T47D (cell line): ENCODE data around the gene RANBP17.

Experiments
- DNase-seq, 2 experiments: peaks; one replicate each; pipeline versions ENCODE4 v3.0.0 to v3.0.0-alpha.2; 2011 to 2012; ENCODE audit warnings: low read depth in 1 of 2, low spot score in 1 of 2
- JUND ChIP-seq: IDR thresholded peaks from 2 replicates; pipeline ENCODE4 v1.6.1; 2012; ENCODE audit warnings: low read depth
- in situ Hi-C: cut with HindIII; loops from 2 replicates; pipeline ENCODE4 v1.10.0; 2016; ENCODE audit warnings: low sequenced_read_pairs, low pct_unique_long_range_greater_than_20kb

Gene RANBP17

GRCh38 chr5:171127314-171127713 is 265.5 kb downstream of the RANBP17 start:
- no peak for TF ChIP-seq JUND
- in situ Hi-C loops: no loop called here
- no peak for DNase-seq

- in situ Hi-C loops: no loop called here
- no peak for DNase-seq
- TF ChIP-seq JUND: no peak
Measured at GRCh38 chr5:171128136-171128535, 266.3 kb downstream of the RANBP17 start.

- DNase-seq: no peak
- no peak for TF ChIP-seq JUND
- in situ Hi-C loops: no loop called here
Measured at GRCh38 chr5:171129308-171129707, 267.5 kb downstream of the RANBP17 start.

GRCh38 chr5:171131497-171131896 is 269.7 kb downstream of the RANBP17 start:
- no peak for DNase-seq
- in situ Hi-C loops: no loop called here
- no peak for TF ChIP-seq JUND

GRCh38 chr5:171137768-171138525 is 276.1 kb downstream of the RANBP17 start:
- no peak for DNase-seq
- TF ChIP-seq JUND: no peak
- in situ Hi-C loops: no loop called here

- in situ Hi-C loops: no loop called here
- no peak for DNase-seq
- TF ChIP-seq JUND: no peak
Measured at GRCh38 chr5:171139227-171139626, 277.4 kb downstream of the RANBP17 start.

DNA sequence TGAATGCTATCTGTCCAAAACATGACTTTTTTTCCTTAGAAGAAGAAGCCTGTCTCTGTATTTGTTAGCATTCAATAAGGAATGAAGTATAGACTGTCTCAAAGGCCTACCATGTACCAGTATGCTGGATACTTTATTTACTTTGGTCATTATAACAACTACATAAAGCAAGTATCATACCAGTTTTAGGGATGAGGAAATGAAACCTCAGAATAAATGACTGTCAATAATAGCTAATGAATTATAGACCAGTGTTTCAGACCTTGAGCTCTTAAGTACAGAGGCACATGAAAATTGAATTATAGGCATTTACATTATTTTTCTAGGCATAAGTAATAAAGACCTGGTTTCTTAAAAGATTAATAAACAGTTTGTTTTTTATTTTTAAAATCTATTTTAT is 280.8 kb downstream of the RANBP17 start:
- no peak for TF ChIP-seq JUND
- DNase-seq: no peak
- in situ Hi-C loops: no loop called here

- no peak for TF ChIP-seq JUND
- no peak for DNase-seq
- in situ Hi-C loops: no loop called here
Measured at GRCh38 chr5:171143171-171143570, 281.4 kb downstream of the RANBP17 start.

DNA sequence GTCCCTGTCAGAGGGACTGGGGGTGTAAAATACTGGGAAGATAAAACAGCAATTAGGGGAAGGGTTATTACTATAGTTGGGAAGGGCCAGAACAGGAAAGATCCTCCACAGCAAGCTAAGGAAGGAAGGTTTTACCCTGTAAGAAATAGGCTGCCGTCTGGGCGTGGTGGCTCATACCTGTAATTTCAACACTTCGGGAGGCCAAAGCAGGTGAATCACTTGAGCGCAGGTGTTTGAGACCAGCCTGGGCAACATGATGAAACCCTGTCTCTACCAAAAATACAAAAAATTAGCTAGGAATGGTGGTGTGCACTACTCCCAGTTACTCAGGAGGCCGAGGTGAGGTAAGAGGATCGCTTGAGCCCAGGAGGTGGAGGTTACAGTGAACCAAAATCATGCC is 282.1 kb downstream of the RANBP17 start:
- no peak for DNase-seq
- in situ Hi-C loops: no loop called here
- TF ChIP-seq JUND: no peak

- in situ Hi-C loops: no loop called here
- DNase-seq: no peak
- no peak for TF ChIP-seq JUND
Measured at GRCh38 chr5:171149333-171149732, 287.5 kb downstream of the RANBP17 start.

DNA sequence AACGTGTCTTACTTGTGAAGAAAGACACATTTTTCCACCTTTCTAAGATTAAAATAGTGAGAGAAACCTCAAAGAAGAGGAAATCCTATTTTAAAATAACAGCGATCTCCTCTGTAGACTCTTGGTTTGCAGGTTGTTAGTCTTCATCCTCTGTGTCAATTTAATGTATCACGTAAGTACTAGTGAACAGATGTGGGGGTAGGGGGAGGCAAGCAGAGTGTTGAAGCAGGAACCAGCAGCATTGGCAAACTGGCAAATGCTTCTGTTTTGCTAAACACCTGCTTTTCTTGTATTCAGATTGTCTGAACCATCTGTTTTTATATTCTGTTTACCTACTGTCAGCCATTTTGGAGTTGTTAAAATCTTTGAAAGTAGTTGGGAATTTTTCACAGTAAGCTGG is 288.0 kb downstream of the RANBP17 start:
- DNase-seq: no peak
- no peak for TF ChIP-seq JUND
- in situ Hi-C loops: no loop called here

DNA sequence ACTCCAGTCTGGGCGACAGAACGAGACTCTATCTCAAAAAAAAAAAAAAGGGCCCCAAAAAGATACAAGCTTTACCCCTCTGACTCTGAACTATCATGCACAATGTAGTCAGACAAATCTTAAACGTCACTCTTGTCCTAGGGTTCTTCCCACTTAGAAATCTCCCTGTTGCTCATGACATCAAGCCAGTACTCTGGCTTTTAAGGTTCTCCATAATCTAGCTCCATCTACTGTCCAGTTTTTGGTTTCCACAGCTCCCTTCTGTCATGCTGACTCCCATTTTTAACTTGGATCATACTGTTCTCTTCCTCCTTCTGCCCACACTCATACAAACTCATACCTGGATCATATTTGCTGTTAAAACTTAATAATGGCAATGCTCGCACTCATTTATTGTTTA is 290.6 kb downstream of the RANBP17 start:
- no peak for TF ChIP-seq JUND
- DNase-seq: peak; percentile 35 to 64
- in situ Hi-C loops: no loop called here

- no peak for DNase-seq
- in situ Hi-C loops: no loop called here
- no peak for TF ChIP-seq JUND
Measured at GRCh38 chr5:171155621-171156020, 293.8 kb downstream of the RANBP17 start.

GRCh38 chr5:171157276-171157675 is 295.5 kb downstream of the RANBP17 start:
- no peak for TF ChIP-seq JUND
- DNase-seq: no peak
- in situ Hi-C loops: no loop called here
